ENCODE data around the gene DLGAP1.

The DLGAP1 gene

DNA sequence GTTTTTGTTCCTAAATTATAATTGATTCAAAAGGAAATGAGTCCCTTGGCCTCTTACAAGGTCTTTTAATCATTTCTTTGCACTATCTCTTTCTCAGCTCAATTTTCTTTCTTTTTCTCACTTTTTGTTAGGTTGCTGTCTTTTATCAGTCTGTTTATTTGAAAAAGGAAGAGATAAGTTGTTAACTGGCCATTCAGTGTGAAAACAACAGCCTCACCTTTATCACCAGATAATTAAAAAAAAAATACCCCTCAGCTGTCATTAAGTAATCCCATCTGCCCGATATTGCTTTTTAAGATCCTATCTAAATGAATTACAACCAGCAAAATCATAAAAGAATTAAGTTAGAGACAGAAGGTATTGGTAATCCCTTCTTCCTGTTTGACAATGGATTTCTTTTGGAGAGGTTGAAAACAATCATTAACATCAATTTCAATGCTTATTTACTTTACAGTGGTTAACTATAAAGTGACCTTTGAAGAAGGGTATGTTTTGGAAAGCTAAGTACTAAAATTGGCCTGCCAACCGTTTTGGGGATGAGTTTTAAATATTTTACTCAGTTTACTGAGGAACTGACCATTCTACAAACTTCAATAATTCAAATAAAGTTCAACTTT lies 900.2 kb downstream of the DLGAP1 start:
- DNase-seq: no peak

GRCh38 chr18:3554091-3554601 lies 901.0 kb downstream of the DLGAP1 start:
- no peak for DNase-seq

DNA sequence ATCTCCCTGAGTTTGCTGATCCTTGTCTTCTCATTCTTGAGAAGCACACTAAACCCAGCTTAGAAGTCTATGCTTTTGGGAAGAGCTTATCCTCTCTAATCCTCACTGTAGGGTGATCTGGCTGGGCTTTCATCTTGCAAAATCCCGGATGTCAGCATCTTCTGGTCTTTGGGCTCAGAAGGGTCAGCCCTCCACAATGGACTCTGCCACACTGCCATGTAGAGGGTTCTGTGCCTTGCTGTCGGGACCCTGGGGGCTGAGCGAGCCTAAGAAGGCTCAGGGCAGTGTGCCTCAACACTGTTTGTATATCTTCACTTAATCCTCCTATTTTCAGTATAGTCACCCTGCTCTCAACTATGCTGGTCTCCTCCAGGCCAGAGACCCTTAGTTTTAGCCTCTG lies 902.8 kb downstream of the DLGAP1 start:
- no peak for DNase-seq

DNA sequence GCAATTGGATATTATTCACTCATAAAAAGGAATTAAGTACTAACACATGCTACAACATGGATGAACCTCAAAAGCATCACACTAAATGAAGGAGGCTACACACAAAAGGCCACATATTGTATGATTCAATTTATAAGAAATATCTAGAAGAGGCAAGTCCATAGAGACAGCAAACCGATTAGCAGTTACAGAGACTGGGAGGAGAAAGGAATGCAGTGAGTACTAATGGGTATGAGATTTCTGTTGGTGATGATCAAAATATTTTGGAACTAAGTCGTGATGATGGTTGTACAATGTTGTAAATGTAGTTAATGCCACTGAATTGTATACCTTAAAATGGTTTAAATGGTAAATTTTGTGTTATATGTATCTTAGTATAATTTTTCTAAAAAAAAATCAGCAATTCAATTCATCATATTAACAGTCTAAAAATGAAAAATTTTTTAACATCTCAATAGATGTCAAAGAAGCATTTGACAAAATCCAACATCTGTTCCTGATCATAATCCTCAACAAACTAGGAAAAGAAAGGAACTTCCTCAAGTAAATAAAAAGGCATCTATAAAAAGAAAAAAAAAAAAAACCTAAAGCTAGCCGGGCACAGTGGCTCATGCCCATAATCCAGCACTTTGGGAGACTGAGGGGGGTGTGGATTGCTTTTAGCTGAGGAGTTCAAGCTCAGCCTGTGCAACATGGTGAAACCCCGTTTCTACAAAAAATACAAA lies 907.1 kb downstream of the DLGAP1 start:
- DNase-seq: no peak

DNA sequence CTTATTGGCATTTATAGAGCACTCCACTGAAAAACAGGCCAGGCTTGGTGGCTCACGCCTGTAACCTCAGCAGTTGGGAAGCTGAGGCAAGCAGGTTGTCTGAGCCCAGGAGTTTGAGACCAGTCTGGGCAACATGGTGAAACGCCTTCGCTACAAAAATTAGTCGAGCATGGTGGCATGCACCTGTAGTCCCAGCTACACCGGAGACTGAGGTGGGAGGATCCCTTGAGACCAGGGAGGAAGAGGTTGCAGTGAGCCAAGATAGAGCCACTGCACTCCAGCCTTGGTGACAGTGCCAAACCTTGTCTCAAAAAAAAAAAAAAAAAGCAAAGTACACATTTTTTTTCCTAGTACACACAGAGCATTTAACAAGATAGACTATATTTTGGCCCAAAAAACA lies 909.0 kb downstream of the DLGAP1 start:
- no peak for DNase-seq

DNA sequence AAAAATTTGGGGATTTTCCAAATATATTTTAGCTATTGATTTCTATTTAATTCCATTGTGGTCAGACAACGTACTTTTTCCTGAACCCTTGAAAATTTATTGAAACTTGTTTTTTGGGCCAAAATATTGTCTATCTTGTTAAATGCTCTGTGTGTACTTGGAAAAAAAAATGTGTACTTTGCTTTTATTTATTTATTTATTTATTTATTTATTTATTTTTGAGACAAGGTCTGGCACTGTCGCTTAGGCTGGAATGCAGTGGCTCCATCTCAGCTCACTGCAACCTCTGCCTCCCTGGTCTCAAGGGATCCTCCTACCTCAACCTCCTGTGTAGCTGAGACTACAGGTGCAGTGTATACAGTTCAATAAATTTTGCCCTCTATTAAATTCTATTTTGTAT lies 910.6 kb downstream of the DLGAP1 start:
- no peak for DNase-seq

DNA sequence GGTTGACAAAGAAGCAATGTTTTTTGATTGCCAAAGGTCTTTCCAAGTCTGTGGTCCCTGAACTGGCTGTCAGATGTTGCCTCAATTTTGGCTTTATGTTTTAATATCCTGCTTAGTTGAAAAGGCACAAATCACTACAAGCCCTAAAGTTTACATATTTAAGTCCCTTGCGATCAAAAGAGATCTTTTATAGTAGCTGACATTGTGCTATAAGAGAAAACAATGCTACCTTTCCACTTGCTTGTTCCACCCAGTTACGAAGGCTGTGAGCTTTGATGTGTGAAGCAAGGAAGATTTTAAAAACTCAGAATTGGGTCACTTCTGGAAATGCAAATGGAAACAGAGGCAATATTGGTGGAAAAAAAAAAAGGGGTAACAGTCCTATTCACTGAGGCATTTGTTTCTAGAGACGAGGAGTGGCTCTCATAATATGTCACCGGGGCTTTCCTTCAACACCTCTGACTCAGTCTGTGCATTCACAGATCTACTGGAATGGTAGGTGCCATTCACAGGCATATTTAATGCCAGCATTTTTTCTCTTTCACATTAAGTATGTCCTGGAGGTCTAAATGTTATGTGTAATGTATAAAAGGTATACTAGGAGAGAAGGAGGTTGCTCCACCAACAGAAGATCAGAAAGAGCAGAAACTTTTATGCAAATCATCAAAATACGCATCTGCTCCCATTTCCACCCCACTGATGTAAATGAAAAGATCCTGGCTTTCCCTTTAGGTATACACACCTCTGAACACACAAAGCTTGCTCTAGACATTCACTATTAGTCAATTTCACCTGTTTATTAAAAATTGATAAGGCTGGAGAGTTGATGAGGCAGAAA lies 913.3 kb downstream of the DLGAP1 start:
- no peak for DNase-seq

DNA sequence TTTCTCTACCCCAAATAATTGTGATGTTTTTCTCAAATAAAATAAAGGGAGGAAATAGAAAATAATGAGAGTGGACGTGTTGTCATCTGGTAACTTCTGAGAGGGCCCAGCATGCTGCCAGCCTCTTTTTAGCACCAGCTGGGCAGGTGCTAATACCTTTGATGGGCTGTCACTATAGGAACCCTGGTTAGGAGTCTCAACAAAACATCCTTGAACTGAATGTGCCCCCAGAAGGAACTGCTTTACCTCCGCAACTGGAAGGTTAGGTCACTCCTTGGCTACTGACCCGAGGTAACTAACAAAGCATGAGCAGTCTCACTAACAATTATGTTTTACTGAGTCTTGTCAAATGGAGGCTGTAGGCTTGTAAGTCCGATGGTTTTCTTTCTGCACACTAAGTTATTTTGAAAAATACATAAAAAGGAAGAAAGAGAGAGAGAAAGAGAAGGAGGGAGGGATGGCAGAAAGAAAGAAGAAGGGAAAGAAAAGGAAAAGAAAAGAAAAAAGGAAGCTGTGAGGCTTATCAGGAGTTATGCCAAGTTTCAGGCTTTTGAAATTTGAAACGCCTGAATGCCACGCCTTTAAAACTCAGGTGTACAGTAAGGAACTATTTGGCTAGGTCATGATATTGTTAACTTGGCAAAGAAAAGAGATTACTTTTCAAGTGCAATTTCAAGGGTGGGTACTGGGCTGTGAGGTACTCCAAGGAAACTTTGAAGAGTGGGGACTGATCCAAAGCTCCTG lies 914.1 kb downstream of the DLGAP1 start:
- no peak for DNase-seq

DNA sequence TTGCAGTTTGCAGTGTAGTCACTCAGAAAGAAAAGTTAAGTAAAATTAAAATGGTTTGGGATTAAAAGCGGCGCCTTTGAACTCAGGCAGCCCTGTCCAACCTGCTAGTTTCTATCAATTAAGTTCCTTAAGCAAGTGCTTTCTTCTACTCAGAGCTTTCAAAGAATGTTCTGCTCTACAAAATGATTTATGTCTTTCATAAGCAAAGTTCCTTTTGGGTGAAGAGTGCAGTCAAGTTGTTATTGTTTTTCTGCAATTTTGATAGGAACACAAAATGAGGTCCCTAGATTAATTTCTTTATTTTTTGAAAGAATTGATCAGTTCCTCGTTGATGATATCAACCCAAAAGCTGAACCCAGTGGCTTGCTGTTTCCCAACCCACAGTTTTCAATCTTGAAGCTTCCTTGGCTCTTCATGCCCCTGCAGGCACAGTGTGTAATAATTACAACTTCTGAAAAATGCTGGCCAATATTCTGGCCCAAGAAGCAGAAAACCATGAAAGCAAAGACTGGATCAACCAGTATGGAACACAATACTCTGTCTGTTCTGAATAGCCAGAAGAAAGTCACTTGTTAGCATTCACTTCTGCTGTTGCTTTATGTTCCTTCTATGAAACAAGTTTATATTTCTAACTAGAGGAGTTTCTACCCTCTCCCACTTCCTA lies 916.0 kb downstream of the DLGAP1 start:
- DNase-seq: no peak

- DNase-seq: no peak
These were observed 916.7 kb downstream of the DLGAP1 start for GRCh38 chr18:3538456-3538855.

- no peak for DNase-seq
These were observed 924.3 kb downstream of the DLGAP1 start for GRCh38 chr18:3530807-3531206.

DNA sequence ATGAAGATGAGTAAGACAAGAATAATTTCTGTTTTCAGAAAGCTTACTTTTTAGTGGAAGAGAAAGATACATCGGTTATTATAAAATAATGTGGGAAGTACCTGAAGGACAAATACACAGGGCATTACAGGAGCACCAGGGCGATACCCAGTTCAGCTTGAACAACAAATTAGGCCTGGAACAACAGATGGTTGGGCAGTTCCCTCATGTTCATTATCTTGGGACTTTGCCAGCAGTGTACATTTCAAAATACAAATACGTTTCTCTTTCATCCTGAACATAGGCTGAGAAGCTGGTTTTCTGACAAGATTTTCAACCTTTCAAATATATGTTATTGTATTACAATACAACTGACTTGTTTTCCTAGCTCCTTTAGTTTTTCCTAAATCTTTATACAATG lies 925.5 kb downstream of the DLGAP1 start:
- no peak for DNase-seq

GRCh38 chr18:3529077-3529476 lies 926.0 kb downstream of the DLGAP1 start:
- no peak for DNase-seq

DNA sequence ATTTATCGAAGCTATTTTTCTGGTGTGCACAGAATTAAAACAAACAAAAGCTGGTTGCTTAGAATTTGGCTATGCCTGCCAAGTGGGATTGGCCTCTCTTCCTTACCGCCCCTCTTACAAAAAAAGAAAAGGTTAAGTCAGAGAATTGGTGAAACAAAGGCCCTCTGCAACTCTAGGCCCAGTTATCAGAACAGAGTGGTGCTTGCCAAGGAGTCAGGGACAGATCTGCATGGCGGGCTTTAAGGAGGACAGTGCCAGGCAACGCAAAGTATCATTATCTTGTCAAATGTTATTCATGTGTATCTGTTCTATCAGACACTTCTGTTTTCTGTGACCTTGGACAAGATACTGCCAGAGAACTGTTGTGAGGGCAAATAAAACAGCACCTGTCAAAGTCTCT lies 926.9 kb downstream of the DLGAP1 start:
- DNase-seq: no peak

DNA sequence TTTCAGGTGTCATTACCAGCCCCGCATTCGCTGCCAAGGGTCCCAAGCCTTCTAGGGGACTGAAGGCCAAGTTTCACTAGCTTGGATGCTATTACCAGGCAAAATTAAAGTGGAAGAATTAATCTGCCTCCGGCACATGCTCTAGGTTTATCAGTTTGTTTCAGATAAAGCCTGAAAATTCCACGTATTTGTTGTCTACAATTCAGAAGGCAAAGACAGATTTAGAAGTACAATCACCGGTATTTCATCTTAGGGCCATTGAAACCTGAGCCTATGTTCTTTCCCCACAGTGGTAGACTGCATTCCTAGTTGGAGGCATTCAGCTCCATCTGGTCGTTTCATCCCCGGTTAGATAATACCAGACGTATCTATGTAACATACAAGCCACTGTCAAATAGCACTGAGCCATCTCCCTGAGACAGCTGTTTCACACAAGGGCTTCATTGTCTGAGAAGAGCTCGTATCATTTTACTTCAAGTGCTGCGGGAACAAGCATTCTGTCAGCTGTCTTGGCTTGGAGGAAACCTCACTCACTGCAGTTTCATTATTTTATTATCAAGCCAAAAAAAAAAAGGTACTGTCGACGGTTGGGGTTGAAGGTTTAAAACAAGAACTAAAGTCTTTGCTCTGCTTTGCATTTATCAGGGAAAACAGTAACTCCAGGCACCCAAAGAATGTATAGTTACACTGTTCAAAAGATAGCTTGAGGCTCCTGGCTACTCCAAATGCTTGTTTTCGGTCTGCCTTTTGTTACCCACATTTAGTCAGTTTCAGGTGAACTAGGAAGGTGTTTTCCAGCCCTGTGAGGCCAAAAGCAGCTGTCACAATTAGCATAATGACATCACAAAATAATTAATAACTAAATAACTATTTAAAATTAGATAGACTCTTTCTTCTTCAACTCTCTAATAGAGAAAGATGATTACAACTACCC lies 928.4 kb downstream of the DLGAP1 start:
- DNase-seq: peak; percentile 93 to 97

- DNase-seq: peak; percentile 51 to 81
These were observed 929.2 kb downstream of the DLGAP1 start for GRCh38 chr18:3525870-3526420.

- DNase-seq: no peak
These were observed 930.4 kb downstream of the DLGAP1 start for GRCh38 chr18:3524706-3525105.

DNA sequence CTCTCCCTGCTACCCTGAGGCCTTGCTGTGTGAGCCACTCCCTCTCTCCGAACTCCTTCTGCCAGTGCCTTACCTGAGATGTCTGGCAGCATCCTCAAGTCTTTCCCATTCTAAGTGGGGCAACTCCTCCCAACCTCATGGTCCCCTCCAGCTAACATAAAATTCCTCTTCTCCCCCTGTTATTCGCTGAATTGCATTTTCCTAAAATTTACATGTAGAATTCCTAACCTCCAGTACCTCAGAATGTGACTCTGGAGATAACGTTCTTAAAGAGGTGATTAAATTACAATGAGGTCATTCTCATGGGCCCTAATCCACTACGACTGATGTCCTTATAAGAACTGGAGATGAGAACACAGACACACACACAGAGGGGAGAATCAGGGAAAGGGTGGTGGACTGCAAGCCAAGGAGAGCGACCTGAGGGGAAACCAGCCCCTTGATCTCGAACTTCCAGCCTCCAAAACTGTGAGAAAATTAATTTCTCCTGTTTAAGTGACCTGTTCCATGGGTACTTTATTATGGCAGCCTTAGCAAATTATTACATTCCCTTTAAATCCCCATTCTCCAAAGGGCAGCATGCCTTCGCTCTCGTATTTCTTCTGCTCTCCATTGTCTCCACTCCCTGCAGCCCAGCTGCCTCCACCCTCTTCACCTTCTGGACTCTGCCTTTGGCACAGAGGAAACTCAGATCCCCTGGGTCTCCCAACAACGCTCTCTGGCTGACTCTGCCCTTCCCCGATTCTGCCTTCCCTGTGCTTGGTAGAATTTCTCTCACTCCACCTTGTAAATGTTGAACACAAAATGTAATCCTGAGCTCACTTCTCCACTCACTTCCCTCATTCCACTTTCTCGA lies 934.6 kb downstream of the DLGAP1 start:
- no peak for DNase-seq

GRCh38 chr18:3514312-3515216 lies 940.5 kb downstream of the DLGAP1 start:
- no peak for DNase-seq
